ENCODE results near the gene ERMP1.
"Not testable (repeated sequence)": the region's sequence is repeated elsewhere in the genome, so short reads cannot be mapped to it uniquely, and the experiment has no call there.

Gene ERMP1

GRCh38 chr9:5789489-5789888 lies 43.4 kb downstream of the ERMP1 start:
- Histone ChIP-seq H3K27me3 (replicated peaks; ENCODE audit: control insufficient read depth, insufficient read depth, low read length) (no peaks in the 10 kb centered on the region), H3K9me3 (ENCODE audit: control insufficient read depth, low read length) (no peaks in the 10 kb centered on the region), H3K36me3 (ENCODE audit: control insufficient read depth, insufficient read depth, low read length, severe bottlenecking) (peaks cover 7% of the 10 kb centered on the region), H3K4me1 (ENCODE audit: control insufficient read depth, insufficient read depth, low read length) (no peaks in the 10 kb centered on the region), H3K4me3 (ENCODE audit: low read length) (no peak overlapping the region), H3K9ac (ENCODE audit: low read length) (no peak overlapping the region)
- no peak for DNase-seq (ENCODE audit: low read depth)

- no peaks in the 10 kb centered on the region for H3K27me3 ChIP-seq (replicated peaks; ENCODE audit: control insufficient read depth, insufficient read depth, low read length)
- H3K9me3 ChIP-seq (ENCODE audit: control insufficient read depth, low read length), result no peaks in the 10 kb centered on the region
- no peak overlapping the region for H3K9ac ChIP-seq (ENCODE audit: low read length)
- H3K4me1 ChIP-seq (ENCODE audit: control insufficient read depth, insufficient read depth, low read length), result no peaks in the 10 kb centered on the region
- no peak for DNase-seq (ENCODE audit: low read depth)
- H3K4me3 ChIP-seq (ENCODE audit: low read length), result no peak overlapping the region
- H3K36me3 ChIP-seq (ENCODE audit: control insufficient read depth, insufficient read depth, low read length, severe bottlenecking), result peaks cover 7% of the 10 kb centered on the region
Observed at GRCh38 chr9:5787759-5788302, 45.1 kb downstream of the ERMP1 start.

DNA sequence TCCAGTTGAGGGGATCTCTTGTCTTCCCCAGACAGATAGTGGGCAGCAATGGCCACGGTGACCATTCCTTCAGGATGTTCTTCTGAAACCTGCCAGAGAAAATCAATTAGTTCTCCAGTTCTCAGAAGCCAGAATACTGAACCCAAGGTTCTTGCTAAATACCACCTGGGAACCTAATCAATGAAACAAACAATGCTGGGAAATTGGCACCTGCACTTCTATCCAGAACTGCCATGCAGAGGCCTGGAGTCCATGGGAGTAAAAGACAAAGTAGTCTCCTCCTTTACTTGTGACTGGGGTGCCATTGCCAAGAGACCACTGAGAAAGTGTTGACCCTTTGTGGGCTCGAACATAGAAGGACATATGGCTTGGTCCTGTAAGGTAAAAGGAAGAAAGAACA lies 45.7 kb downstream of the ERMP1 start:
- Histone ChIP-seq H3K36me3 (ENCODE audit: control insufficient read depth, insufficient read depth, low read length, severe bottlenecking) (peaks cover 7% of the 10 kb centered on the region), H3K27me3 (replicated peaks; ENCODE audit: control insufficient read depth, insufficient read depth, low read length) (no peaks in the 10 kb centered on the region), H3K4me3 (ENCODE audit: low read length) (no peak overlapping the region), H3K4me1 (ENCODE audit: control insufficient read depth, insufficient read depth, low read length) (no peaks in the 10 kb centered on the region), H3K9me3 (ENCODE audit: control insufficient read depth, low read length) (no peaks in the 10 kb centered on the region), H3K9ac (ENCODE audit: low read length) (no peak overlapping the region)
- DNase-seq (ENCODE audit: low read depth), result no peak

GRCh38 chr9:5786370-5787127 lies 46.4 kb downstream of the ERMP1 start:
- peaks cover 7% of the 10 kb centered on the region for H3K36me3 ChIP-seq (ENCODE audit: control insufficient read depth, insufficient read depth, low read length, severe bottlenecking)
- no peaks in the 10 kb centered on the region for H3K27me3 ChIP-seq (replicated peaks; ENCODE audit: control insufficient read depth, insufficient read depth, low read length)
- no peak overlapping the region for H3K4me3 ChIP-seq (ENCODE audit: low read length)
- no peaks in the 10 kb centered on the region for H3K4me1 ChIP-seq (ENCODE audit: control insufficient read depth, insufficient read depth, low read length)
- no peak for DNase-seq (ENCODE audit: low read depth)
- no peaks in the 10 kb centered on the region for H3K9me3 ChIP-seq (ENCODE audit: control insufficient read depth, low read length)
- no peak overlapping the region for H3K9ac ChIP-seq (ENCODE audit: low read length)

- H3K27me3 ChIP-seq (replicated peaks; ENCODE audit: control insufficient read depth, insufficient read depth, low read length), result no peaks in the 10 kb centered on the region
- H3K4me3 ChIP-seq (ENCODE audit: low read length), result no peak overlapping the region
- H3K4me1 ChIP-seq (ENCODE audit: control insufficient read depth, insufficient read depth, low read length), result no peaks in the 10 kb centered on the region
- H3K9ac ChIP-seq (ENCODE audit: low read length), result no peak overlapping the region
- H3K36me3 ChIP-seq (ENCODE audit: control insufficient read depth, insufficient read depth, low read length, severe bottlenecking), result peaks cover 16% of the 10 kb centered on the region
- peaks cover 2% of the 10 kb centered on the region for H3K9me3 ChIP-seq (ENCODE audit: control insufficient read depth, low read length)
- no peak for DNase-seq (ENCODE audit: low read depth)
Observed at GRCh38 chr9:5784526-5785315, 48.2 kb downstream of the ERMP1 start.

- no peaks in the 10 kb centered on the region for H3K4me1 ChIP-seq (ENCODE audit: control insufficient read depth, insufficient read depth, low read length)
- peaks cover 8% of the 10 kb centered on the region for H3K9me3 ChIP-seq (ENCODE audit: control insufficient read depth, low read length)
- H3K27me3 ChIP-seq (replicated peaks; ENCODE audit: control insufficient read depth, insufficient read depth, low read length), result no peaks in the 10 kb centered on the region
- no peak for DNase-seq (ENCODE audit: low read depth)
- no peak overlapping the region for H3K9ac ChIP-seq (ENCODE audit: low read length)
- peaks cover 23% of the 10 kb centered on the region for H3K36me3 ChIP-seq (ENCODE audit: control insufficient read depth, insufficient read depth, low read length, severe bottlenecking)
- no peak overlapping the region for H3K4me3 ChIP-seq (ENCODE audit: low read length)
Observed at GRCh38 chr9:5783982-5784381, 48.9 kb downstream of the ERMP1 start.

DNA sequence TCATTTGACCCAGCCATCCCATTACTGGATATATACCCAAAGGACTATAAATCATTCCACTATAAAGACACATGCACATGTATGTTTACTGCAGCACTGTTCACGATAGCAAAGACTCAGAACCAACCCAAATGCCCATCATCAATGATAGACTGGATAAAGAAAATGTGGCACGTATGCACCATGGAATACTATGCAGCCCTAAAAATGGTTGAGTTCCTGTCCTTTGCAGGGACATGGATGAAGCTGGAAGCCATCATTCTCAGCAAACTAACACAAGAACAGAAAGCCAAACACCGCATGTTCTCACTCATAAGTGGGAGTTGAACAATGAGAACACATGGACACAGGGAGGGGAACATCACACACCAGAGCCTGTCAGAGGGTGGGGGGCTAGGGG lies 49.5 kb downstream of the ERMP1 start:
- DNase-seq (ENCODE audit: low read depth); H3K4me1 ChIP-seq (ENCODE audit: control insufficient read depth, insufficient read depth, low read length); H3K4me3 ChIP-seq (ENCODE audit: low read length); H3K9ac ChIP-seq (ENCODE audit: low read length); H3K27me3 ChIP-seq (replicated peaks; ENCODE audit: control insufficient read depth, insufficient read depth, low read length): not testable (repeated sequence)
- Histone ChIP-seq H3K36me3 (ENCODE audit: control insufficient read depth, insufficient read depth, low read length, severe bottlenecking) (peaks cover 29% of the 10 kb centered on the region), H3K9me3 (ENCODE audit: control insufficient read depth, low read length) (peaks cover 14% of the 10 kb centered on the region)

GRCh38 chr9:5779705-5780218 lies 53.2 kb downstream of the ERMP1 start:
- not testable (repeated sequence) for H3K9ac ChIP-seq (ENCODE audit: low read length); H3K4me1 ChIP-seq (ENCODE audit: control insufficient read depth, insufficient read depth, low read length); H3K4me3 ChIP-seq (ENCODE audit: low read length); H3K27me3 ChIP-seq (replicated peaks; ENCODE audit: control insufficient read depth, insufficient read depth, low read length); DNase-seq (ENCODE audit: low read depth)
- Histone ChIP-seq H3K9me3 (ENCODE audit: control insufficient read depth, low read length) (peaks cover 17% of the 10 kb centered on the region), H3K36me3 (ENCODE audit: control insufficient read depth, insufficient read depth, low read length, severe bottlenecking) (peaks cover 53% of the 10 kb centered on the region)

GRCh38 chr9:5778805-5779204 lies 54.1 kb downstream of the ERMP1 start:
- no peak for DNase-seq (ENCODE audit: low read depth)
- peaks cover 62% of the 10 kb centered on the region for H3K36me3 ChIP-seq (ENCODE audit: control insufficient read depth, insufficient read depth, low read length, severe bottlenecking)
- no peaks in the 10 kb centered on the region for H3K4me1 ChIP-seq (ENCODE audit: control insufficient read depth, insufficient read depth, low read length)
- H3K4me3 ChIP-seq (ENCODE audit: low read length), result no peak overlapping the region
- peaks cover 17% of the 10 kb centered on the region for H3K9me3 ChIP-seq (ENCODE audit: control insufficient read depth, low read length)
- no peak overlapping the region for H3K9ac ChIP-seq (ENCODE audit: low read length)
- H3K27me3 ChIP-seq (replicated peaks; ENCODE audit: control insufficient read depth, insufficient read depth, low read length), result no peaks in the 10 kb centered on the region

DNA sequence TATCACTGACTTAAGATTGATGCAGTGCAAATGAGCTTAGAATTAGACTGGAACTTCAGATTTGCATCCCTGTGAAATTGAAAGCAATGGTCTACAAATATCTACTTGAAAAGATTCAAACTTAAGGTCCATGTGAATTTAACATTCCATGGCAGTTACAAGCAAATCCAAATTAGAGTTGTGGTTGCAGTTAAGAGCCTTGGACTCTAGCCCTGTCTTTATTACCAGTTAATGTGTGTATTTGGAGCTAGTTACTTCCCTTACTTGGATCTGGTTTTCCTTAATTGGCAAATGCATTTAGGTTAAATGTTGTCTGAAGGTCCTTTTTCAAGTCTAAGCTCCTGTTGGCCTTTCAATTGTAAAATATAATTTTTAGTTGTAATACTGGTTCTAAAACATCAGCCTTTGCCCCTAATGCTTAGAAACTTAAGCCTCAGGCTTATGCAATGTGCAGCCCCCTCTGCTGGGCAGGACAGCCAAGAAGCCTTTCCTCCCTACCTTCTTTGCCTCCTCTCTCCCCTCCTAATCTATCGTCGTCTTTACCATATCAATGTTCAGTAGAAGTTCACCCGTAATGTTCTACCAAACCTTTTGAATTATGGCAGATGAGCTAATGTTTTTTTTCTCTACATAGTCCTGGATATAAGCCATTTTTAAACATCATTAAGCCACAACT lies 59.5 kb downstream of the ERMP1 start:
- no peak overlapping the region for H3K4me3 ChIP-seq (ENCODE audit: low read length)
- no peaks in the 10 kb centered on the region for H3K27me3 ChIP-seq (replicated peaks; ENCODE audit: control insufficient read depth, insufficient read depth, low read length)
- no peak overlapping the region for H3K9ac ChIP-seq (ENCODE audit: low read length)
- peaks cover 3% of the 10 kb centered on the region for H3K9me3 ChIP-seq (ENCODE audit: control insufficient read depth, low read length)
- H3K4me1 ChIP-seq (ENCODE audit: control insufficient read depth, insufficient read depth, low read length), result no peaks in the 10 kb centered on the region
- DNase-seq (ENCODE audit: low read depth), result no peak
- peaks cover 93% of the 10 kb centered on the region for H3K36me3 ChIP-seq (ENCODE audit: control insufficient read depth, insufficient read depth, low read length, severe bottlenecking)
